HCT116 (cell line): Measurements from ENCODE around the gene TMEFF2. TPM values are rescaled to one million over a fixed set of nuclear protein-coding genes. Genes with fewer than 3 reads are reported as not detected.

ENCODE experiments used
- ATAC-seq: fragments of 200-7000 bp; cut with Tn5 transposase; 2 replicates; pipeline ENCODE4 v1.9.1; 2020; ENCODE audit warnings: mild to moderate bottlenecking, moderate library complexity
- BruUV-seq: library from RNA; stranded (reverse); fragments of 400-500 nt; replicated peaks from 2 replicates; lab custom pipeline; 2021; lab: Mats Ljungman, UMichigan
- CTCF ChIA-PET: fragments of 300-600 bp; sonication (Branson Sonifier 250); formaldehyde crosslinking; loops from one replicate; lab custom pipeline; 2021; ENCODE audit warnings: antibody characterized with exemption; lab: Charles Lee
- POLR2A ChIA-PET: fragments of 300-600, 350-600 bp; sonication (Branson Sonifier 250); formaldehyde crosslinking; loops from one replicate; lab custom pipeline; 2021; ENCODE audit warnings: antibody characterized with exemption; lab: Charles Lee
- RAD21 ChIA-PET, 2 experiments: fragments of 300-600 bp; sonication (Branson Sonifier 250); formaldehyde crosslinking; loops; one replicate each; lab custom pipeline; 2023; ENCODE audit warnings: low total read pairs in 2 of 2; ENCODE audit not compliant: uncharacterized antibody in 2 of 2, unreplicated experiment in 2 of 2, low non-redundant PET in 1 of 2; lab: Charles Lee
- DNase-seq: peaks from one replicate; pipeline ENCODE4 v3.0.0-alpha.2; 2010; ENCODE audit warnings: low read depth, low spot score
- H2AFZ ChIP-seq: fragments of 200-600 bp; shearing (Covaris generic), sonication (generic); 2 replicates; pipeline ENCODE4 v1.6.1; 2017; ENCODE audit warnings: low read depth, mixed run types, mixed read lengths, antibody characterized with exemption, low read length; ENCODE audit not compliant: poor library complexity, severe bottlenecking
- H3K27ac ChIP-seq: 2 replicates; pipeline ENCODE4 v1.5.1; 2012; ENCODE audit warnings: low read depth, low read length
- H3K27me3 ChIP-seq: fragments of 200-600 bp; sonication (generic); 2 replicates; pipeline ENCODE4 v1.6.1; 2016; ENCODE audit warnings: mixed run types, low read length, mixed read lengths; ENCODE audit not compliant: insufficient read depth
- H3K36me3 ChIP-seq, 2 experiments: fragments of 200-500 bp in 1 of 2; fragments of 200-600 bp in 1 of 2; sonication (Bioruptor generic) in 1 of 2; sonication (generic) in 1 of 2; 2 replicates each; pipeline versions ENCODE4 v1.5.1 to v1.6.1; 2014 to 2016; ENCODE audit warnings: low read length in 2 of 2, inconsistent platforms in 1 of 2, mixed read lengths in 1 of 2, mixed run types in 1 of 2; ENCODE audit not compliant: insufficient read depth in 2 of 2, control insufficient read depth in 1 of 2
- H3K4me1 ChIP-seq, 2 experiments: fragments of 200-600 bp in 1 of 2; sonication (generic) in 1 of 2; 2 replicates each; pipeline versions ENCODE4 v1.5.1 to v1.6.1; 2012 to 2017; ENCODE audit warnings: low read length in 2 of 2, inconsistent platforms in 1 of 2, mild to moderate bottlenecking in 1 of 2, mixed read lengths in 1 of 2, mixed run types in 1 of 2, moderate library complexity in 1 of 2; ENCODE audit not compliant: insufficient read depth in 2 of 2, control insufficient read depth in 1 of 2
- H3K4me2 ChIP-seq: fragments of 200-600 bp; sonication (generic); 2 replicates; pipeline ENCODE4 v1.6.1; 2017; ENCODE audit warnings: mixed run types, low read length, mixed read lengths
- H3K4me3 ChIP-seq, 2 experiments: fragments of 200-600 bp in 1 of 2; sonication (generic) in 1 of 2; replicated peaks in 1 of 2; 2 replicates each; pipeline ENCODE4 v1.5.1; 2011 to 2016; ENCODE audit warnings: low read length in 2 of 2, control low read depth in 1 of 2, low read depth in 1 of 2, mild to moderate bottlenecking in 1 of 2, mixed read lengths in 1 of 2, mixed run types in 1 of 2
- H3K79me2 ChIP-seq: fragments of 200-600 bp; sonication (generic); 2 replicates; pipeline ENCODE4 v1.6.1; 2017; ENCODE audit warnings: mild to moderate bottlenecking, mixed run types, low read length, moderate library complexity, mixed read lengths; ENCODE audit not compliant: insufficient read depth
- H3K9ac ChIP-seq: fragments of 200-600 bp; sonication (generic); 2 replicates; pipeline ENCODE4 v1.6.1; 2016; ENCODE audit warnings: low read length, mixed read lengths
- H3K9me2 ChIP-seq: fragments of 200-600 bp; sonication (generic), shearing (Covaris generic); 2 replicates; pipeline ENCODE4 v1.6.1; 2017; ENCODE audit warnings: mixed run types, mild to moderate bottlenecking, moderate library complexity; ENCODE audit not compliant: insufficient read depth
- H3K9me3 ChIP-seq, 2 experiments: fragments of 200-500 bp in 1 of 2; fragments of 200-600 bp in 1 of 2; sonication (Bioruptor generic) in 1 of 2; sonication (generic) in 1 of 2; 2 replicates each; pipeline ENCODE4 v1.6.1; 2014 to 2017; ENCODE audit warnings: low read length in 2 of 2, mixed read lengths in 2 of 2, inconsistent platforms in 1 of 2, low read depth in 1 of 2, mild to moderate bottlenecking in 1 of 2, mixed run types in 1 of 2, moderate library complexity in 1 of 2; ENCODE audit not compliant: control insufficient read depth in 1 of 2, insufficient read depth in 1 of 2
- H4K20me1 ChIP-seq: fragments of 200-600 bp; sonication (generic), shearing (Covaris generic); 2 replicates; pipeline ENCODE4 v1.6.1; 2017; ENCODE audit warnings: mixed run types, mild to moderate bottlenecking, moderate library complexity; ENCODE audit not compliant: insufficient read depth
- CBX3 ChIP-seq: IDR thresholded peaks from 2 replicates; pipeline ENCODE4 v1.6.1; 2012; ENCODE audit warnings: low read depth
- CEBPB ChIP-seq: IDR thresholded peaks from 2 replicates; pipeline ENCODE4 v1.6.1; 2012; ENCODE audit warnings: low read depth
- CTCF ChIP-seq, 3 experiments: fragments of 200-600 bp in 1 of 3; sonication (generic) in 1 of 3; IDR thresholded peaks in 2 of 3; conservative IDR thresholded peaks in 1 of 3; 2 replicates each; pipeline ENCODE4 v1.5.1; 2012 to 2017; ENCODE audit warnings: low read depth in 2 of 3, low read length in 2 of 3, antibody characterized with exemption in 1 of 3, borderline replicate concordance in 1 of 3, control low read depth in 1 of 3, mild to moderate bottlenecking in 1 of 3, mixed read lengths in 1 of 3, mixed run types in 1 of 3, moderate library complexity in 1 of 3; ENCODE audit not compliant: insufficient read depth in 1 of 3
- EGR1 ChIP-seq: IDR thresholded peaks from 2 replicates; pipeline ENCODE4 v1.6.1; 2012; ENCODE audit warnings: low read depth
- ELF1 ChIP-seq: IDR thresholded peaks from 2 replicates; pipeline ENCODE4 v1.6.1; 2012; ENCODE audit warnings: low read depth, borderline replicate concordance
- EZH2 ChIP-seq: fragments of 200-600 bp; sonication (generic); IDR thresholded peaks from 2 replicates; pipeline ENCODE4 v1.6.1; 2017; ENCODE audit warnings: antibody characterized with exemption, mixed run types
- EZH2phosphoT487 ChIP-seq: fragments of 200-600 bp; IDR thresholded peaks from 2 replicates; pipeline ENCODE4 v1.6.1; 2018; ENCODE audit warnings: antibody characterized with exemption, borderline replicate concordance
- FOSL1 ChIP-seq: IDR thresholded peaks from 2 replicates; pipeline ENCODE4 v1.6.1; 2012; ENCODE audit warnings: low read depth
- JUND ChIP-seq: IDR thresholded peaks from 2 replicates; pipeline ENCODE4 v1.6.1; 2012
- POLR2A ChIP-seq: IDR thresholded peaks from 2 replicates; pipeline ENCODE4 v1.7.0; 2011; ENCODE audit warnings: borderline replicate concordance; ENCODE audit not compliant: insufficient read depth, insufficient read length; ENCODE audit errors: extremely low read depth
- POLR2AphosphoS5 ChIP-seq: IDR thresholded peaks from 2 replicates; pipeline ENCODE4 v1.6.1; 2011; ENCODE audit warnings: mild to moderate bottlenecking, low read depth, low read length, moderate library complexity
- RAD21 ChIP-seq: IDR thresholded peaks from 2 replicates; pipeline ENCODE4 v1.6.1; 2012; ENCODE audit warnings: low read depth, mild to moderate bottlenecking
- SP1 ChIP-seq: IDR thresholded peaks from 2 replicates; pipeline ENCODE4 v1.6.1; 2012; ENCODE audit warnings: low read depth
- SRF ChIP-seq: IDR thresholded peaks from 2 replicates; pipeline ENCODE4 v1.6.1; 2012; ENCODE audit warnings: low read depth
- TCF7L2 ChIP-seq: IDR thresholded peaks from 2 replicates; pipeline ENCODE4 v1.7.0; 2011; ENCODE audit warnings: borderline replicate concordance, inconsistent platforms; ENCODE audit not compliant: insufficient read depth, insufficient read length; ENCODE audit errors: extremely low read depth
- YY1 ChIP-seq: IDR thresholded peaks from 2 replicates; pipeline ENCODE4 v1.6.1; 2011; ENCODE audit warnings: low read length, low read depth, moderate library complexity, mild to moderate bottlenecking; ENCODE audit not compliant: insufficient replicate concordance; ENCODE audit errors: extremely low read depth
- ZNF274 ChIP-seq: fragments of 200-500 bp; sonication (Bioruptor generic); IDR thresholded peaks from 2 replicates; pipeline ENCODE4 v1.6.1; 2014; ENCODE audit warnings: mild to moderate bottlenecking, low read depth, low read length, inconsistent platforms
- intact Hi-C: fragments of 100-400 bp; cut with micrococcal nuclease; formaldehyde crosslinking; loops from 2 replicates; pipeline ENCODE4 v1.10.0; 2022
- total RNA-seq: library from RNA; stranded (reverse); gene quantifications from one replicate; pipeline ENCODE4 v1.2.1, GENCODE V29; 2021; ENCODE audit not compliant: unreplicated experiment

The TMEFF2 gene
- total RNA-seq, 1 experiment from 2014 or later: not detected

- DNase-seq: no peak
- POLR2A ChIA-PET: no interaction called here
- Histone ChIP-seq H3K4me1 (no peaks in the 10 kb centered on the region), H4K20me1 (no peaks in the 10 kb centered on the region), H3K4me3 (no peak overlapping the region), H2AFZ (no peak overlapping the region), H3K9me2 (no peaks in the 10 kb centered on the region), H3K4me2 (no peak overlapping the region), H3K27me3 (no peaks in the 10 kb centered on the region), H3K9me3 (no peaks in the 10 kb centered on the region), H3K9ac (no peak overlapping the region), H3K36me3 (no peaks in the 10 kb centered on the region)
- intact Hi-C loops: no loop called here
- ATAC-seq: no peak
- CTCF ChIA-PET: no interaction called here
- no peak for TF ChIP-seq POLR2AphosphoS5
- TF ChIP-seq CEBPB: no peak
- TF ChIP-seq, all 23 proteins: peak for 0
- Histone ChIP-seq H3K79me2 (no peaks in the 10 kb centered on the region), H3K27ac (no peak overlapping the region)
- RAD21 ChIA-PET: no interaction called here
- BruUV-seq: no TSS peak
These were observed 226.6 kb downstream of the TMEFF2 start for GRCh38 chr2:191968120-191968519.

GRCh38 chr2:191965733-191966132 is 229.0 kb downstream of the TMEFF2 start:
- BruUV-seq: no TSS peak
- RAD21 ChIA-PET: no interaction called here
- no peaks in the 10 kb centered on the region for H3K9me3 ChIP-seq

More at GRCh38 chr2:191965733-191966132, 229.0 kb downstream of the TMEFF2 start:
- Histone ChIP-seq H3K9ac (no peak overlapping the region), H3K27me3 (no peaks in the 10 kb centered on the region), H3K4me3 (no peak overlapping the region), H2AFZ (no peak overlapping the region), H3K27ac (no peak overlapping the region), H3K79me2 (no peaks in the 10 kb centered on the region), H3K4me2 (no peak overlapping the region), H3K36me3 (no peaks in the 10 kb centered on the region), H3K9me2 (no peaks in the 10 kb centered on the region), H3K4me1 (no peaks in the 10 kb centered on the region), H4K20me1 (no peaks in the 10 kb centered on the region)
- ChIA-PET POLR2A (no interaction called here), CTCF (no interaction called here)
- DNase-seq (no peak), ATAC-seq (no peak)
- intact Hi-C loops: no loop called here
- TF ChIP-seq YY1 (no peak), JUND (no peak), TCF7L2 (no peak), EZH2 (no peak), CTCF (IDR thresholded peaks at IDR 0.05 in 2 of 3, conservative IDR thresholded peaks at IDR 0.05 in 1 of 3; ENCODE audit: borderline replicate concordance in 1 of 3, insufficient read depth in 1 of 3, low read depth in 2 of 3, low read length in 2 of 3) (no peak), CBX3 (no peak), ZNF274 (no peak), SP1 (no peak), POLR2A (no peak), CEBPB (no peak), EZH2phosphoT487 (no peak), FOSL1 (no peak), SRF (no peak), EGR1 (no peak), RAD21 (no peak), ELF1 (no peak)
